Activated T-cell treated with anti-CD3 and anti-CD28 coated beads, Interleukin-2, amount 50 U/mL, for 1 hour (primary cell): Measurements from ENCODE around the gene VSTM2B.

Experiments
- DNase-seq: peaks from one replicate; pipeline ENCODE4 v3.0.0-alpha.2; 2020

VSTM2B gene

GRCh38 chr19:29605653-29606419 is 80.0 kb downstream of the VSTM2B start, which contains the start of gene POP4:
Gene POP4, plus strand, starts transcription at chr19:29606283. Its CDS starts 36 bp downstream, at chr19:29606319.
- peak; percentile 97 for DNase-seq

- no peak for DNase-seq
These were observed 80.6 kb downstream of the VSTM2B start for GRCh38 chr19:29606420-29606747.

DNA sequence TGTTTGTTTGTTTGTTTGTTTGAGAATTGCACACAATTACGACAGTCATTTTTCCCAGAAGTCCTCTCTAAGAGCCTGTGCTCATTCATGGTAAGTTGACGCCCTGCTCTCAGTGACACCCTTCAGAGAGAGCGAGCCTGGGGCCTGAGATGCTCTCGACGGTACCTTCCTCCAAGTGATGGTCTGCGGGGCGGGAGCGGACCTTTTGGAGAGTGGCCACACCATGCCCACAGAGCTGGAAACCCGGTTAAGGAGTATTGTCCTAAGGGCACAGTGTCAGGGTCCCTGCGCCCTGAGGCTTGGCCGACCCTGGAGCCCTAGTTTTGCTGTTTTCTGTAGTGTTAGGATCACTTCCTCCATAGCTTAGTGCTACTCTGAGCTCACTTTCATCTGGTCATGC is 83.8 kb downstream of the VSTM2B start:
- no peak for DNase-seq

- DNase-seq: no peak
These were observed 84.4 kb downstream of the VSTM2B start for GRCh38 chr19:29610213-29610573.

DNA sequence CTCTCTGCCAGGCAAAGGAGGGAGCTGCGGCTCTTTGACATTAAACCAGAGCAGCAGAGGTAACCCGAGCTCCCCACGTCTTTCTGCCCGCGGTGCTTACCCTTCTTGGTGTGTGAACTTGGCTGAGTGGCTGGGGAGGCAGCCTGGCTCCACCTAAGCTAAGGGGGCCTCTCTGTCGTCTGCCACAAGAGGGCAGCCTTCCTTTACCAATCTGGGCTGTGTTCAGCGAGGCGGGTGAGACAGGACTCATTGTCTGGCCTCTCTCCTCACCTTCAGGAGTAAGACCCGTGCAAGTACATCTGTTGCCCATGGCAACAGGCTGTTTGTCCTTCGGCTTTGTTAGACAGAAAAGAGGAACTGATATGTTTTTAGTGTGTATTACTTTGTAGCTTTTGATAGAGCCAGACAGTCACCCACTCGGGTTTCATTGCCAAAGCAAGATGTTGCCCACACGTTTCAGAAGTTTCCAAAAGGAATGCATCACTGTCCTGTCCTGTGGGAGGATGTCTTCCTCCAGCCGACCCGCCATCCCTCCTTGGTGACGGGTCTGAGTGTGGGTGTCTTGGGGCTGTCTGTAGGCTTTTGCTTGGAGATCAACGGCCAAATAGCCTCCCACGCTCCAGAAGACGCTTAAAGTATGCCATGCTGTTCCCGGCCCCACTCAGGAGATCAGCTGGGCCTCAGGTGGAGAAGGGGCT is 84.9 kb downstream of the VSTM2B start:
- DNase-seq: peak; percentile 83

- DNase-seq: no peak
These were observed 86.3 kb downstream of the VSTM2B start for GRCh38 chr19:29612121-29612520.

DNA sequence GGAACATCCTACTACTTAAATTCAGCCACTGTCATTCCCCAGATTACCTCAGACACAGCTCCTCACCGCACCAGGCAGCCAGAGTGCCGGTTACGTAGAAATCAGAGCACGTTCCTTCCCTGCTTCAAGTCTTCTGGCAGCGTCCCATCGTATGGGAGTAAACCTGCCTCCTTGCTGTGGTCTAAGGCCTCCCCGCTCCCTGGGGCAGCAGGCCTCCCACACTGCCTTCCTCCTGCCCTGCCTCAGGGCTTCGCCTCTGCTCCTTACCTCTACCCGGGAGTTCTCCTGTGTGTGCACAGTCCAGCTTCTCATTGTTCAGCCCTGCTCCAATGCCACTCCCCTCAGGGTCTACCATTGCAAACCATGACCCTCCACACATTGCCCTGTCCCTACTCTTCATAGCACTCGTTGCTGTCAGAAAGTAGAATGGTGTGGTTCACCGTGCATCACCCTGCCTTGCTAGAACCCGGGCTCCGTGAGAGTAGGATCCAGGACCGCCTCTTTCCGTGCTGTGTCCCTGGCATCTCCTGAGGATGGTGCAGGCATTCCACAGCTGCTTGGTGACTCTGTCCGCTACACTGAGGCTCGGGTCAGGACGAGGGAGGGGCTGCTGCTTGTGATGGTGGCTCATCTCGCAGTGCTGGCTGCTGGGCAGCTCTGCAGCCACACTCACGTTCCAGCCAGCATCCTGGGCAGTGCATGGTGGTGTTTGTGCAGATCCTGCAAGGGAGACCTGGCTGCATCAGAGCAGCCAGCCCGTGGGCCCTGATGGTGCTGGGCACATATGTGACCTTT is 87.2 kb downstream of the VSTM2B start:
- no peak for DNase-seq

DNA sequence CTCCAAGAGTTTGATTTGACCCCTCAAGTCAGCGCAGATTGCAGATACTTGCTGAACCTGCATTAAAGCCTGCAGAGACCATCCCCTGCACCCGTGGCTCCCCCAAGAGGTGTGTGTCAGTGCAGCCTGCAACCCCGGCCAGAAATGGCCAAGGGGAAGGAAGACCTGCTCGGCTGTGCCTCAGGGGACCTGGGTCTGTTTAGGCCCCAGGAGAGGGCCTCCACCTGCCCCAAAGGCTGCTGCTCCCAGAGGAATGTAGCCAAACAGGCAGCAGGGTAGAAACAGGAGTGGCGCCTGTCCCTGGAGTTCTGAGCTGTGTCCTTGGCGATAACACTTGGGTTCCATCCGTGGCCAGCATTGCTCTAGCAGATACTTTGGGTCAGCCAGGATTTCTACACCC is 88.3 kb downstream of the VSTM2B start:
- DNase-seq: no peak
